ENCODE measurements around the gene GRIK4.

DNA sequence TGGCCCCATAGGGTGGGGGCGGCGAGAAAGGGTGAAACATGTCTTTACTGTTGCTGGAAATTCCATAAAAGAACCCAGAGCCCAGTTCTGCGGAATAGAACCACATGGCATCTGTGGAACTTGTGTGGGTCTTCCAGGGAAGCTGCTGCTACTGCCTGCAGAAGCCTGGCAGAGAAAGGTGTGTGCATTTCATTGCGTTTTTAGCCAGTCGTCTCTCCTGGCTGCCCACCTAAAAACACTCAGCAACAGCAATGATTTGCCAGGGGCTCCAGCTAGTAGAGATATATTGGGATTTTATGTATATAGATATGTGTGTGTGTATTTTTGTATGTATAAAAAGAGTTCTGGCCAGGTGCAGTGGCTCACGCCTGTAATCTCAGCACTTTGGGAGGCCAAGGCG, 385.1 kb downstream of the GRIK4 start:
- no peak for TF ChIP-seq EZH2 (IDR thresholded peaks at IDR 0.05; ENCODE audit: insufficient read depth, poor library complexity, severe bottlenecking)
- no peak for TF ChIP-seq EZH2phosphoT487 (IDR thresholded peaks at IDR 0.05; ENCODE audit: insufficient read depth, low read depth)
